ENCODE data around the gene ASIC4.

- TF ChIP-seq CTCF (IDR thresholded peaks at IDR 0.05) (no peak), POLR2A (IDR thresholded peaks at IDR 0.05) (no peak)
Observed at GRCh38 chr2:219465659-219466561, 48.4 kb upstream of the ASIC4 start.

All from body of pancreas (tissue), 4 donors.